C4-2B (cell line): ENCODE measurements around the gene KATNIP.

Source experiments
- ZFX ChIP-seq: fragments of 450-650 bp; IDR thresholded peaks from 2 replicates; pipeline ENCODE4 v1.6.1; 2017
- TF ChIP-seq, protein P1 (sequence below): fragments of 450-650 bp; conservative IDR thresholded peaks from 2 replicates; pipeline ENCODE4 v1.5.1; 2017; ENCODE audit warnings: mild to moderate bottlenecking

DNA sequence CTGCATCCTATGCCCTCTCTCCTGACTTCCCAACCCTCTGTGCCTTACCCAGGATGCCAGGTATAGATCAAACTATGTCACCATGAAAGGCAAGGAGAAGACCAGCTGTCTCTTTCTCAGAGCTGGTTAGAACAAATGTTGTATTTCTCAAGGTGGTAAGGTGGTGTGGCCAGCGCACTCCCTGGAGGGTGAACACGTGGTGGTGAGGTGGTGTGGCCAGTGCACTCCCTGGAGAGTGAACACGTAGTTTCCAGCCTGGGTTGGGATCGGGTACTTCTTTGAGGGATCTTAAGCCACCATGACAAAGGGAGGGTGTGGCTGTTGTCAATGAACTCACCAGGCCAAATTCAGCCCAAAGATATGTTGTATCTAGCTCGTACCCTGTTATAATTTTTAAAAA is 26.8 kb downstream of the KATNIP start:
- TF ChIP-seq, protein P1, sequence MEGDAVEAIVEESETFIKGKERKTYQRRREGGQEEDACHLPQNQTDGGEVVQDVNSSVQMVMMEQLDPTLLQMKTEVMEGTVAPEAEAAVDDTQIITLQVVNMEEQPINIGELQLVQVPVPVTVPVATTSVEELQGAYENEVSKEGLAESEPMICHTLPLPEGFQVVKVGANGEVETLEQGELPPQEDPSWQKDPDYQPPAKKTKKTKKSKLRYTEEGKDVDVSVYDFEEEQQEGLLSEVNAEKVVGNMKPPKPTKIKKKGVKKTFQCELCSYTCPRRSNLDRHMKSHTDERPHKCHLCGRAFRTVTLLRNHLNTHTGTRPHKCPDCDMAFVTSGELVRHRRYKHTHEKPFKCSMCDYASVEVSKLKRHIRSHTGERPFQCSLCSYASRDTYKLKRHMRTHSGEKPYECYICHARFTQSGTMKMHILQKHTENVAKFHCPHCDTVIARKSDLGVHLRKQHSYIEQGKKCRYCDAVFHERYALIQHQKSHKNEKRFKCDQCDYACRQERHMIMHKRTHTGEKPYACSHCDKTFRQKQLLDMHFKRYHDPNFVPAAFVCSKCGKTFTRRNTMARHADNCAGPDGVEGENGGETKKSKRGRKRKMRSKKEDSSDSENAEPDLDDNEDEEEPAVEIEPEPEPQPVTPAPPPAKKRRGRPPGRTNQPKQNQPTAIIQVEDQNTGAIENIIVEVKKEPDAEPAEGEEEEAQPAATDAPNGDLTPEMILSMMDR: no peak
- TF ChIP-seq ZFX: no peak
